HepG2 (cell line): ENCODE results near the gene KIAA1191. TPM values are rescaled to one million over a fixed set of nuclear protein-coding genes. Genes with fewer than 3 reads are reported as not detected.

Experiments
- ATAC-seq: fragments of 200-7000 bp; cut with Tn5 transposase; 3 replicates; pipeline ENCODE4 v1.9.1; 2020; ENCODE audit warnings: mild to moderate bottlenecking, moderate library complexity
- BruUV-seq: library from RNA; stranded (reverse); fragments of 400-500 nt; replicated peaks from 2 replicates; lab custom pipeline; 2021; lab: Mats Ljungman, UMichigan
- CTCF ChIA-PET: fragments of 300-600 bp; formaldehyde crosslinking; extraction: SDS; loops from one replicate; lab custom pipeline; 2021; ENCODE audit warnings: low total read pairs, inconsistent platforms, low intra/inter-chr PET ratio; lab: Yijun Ruan, JAX
- POLR2A ChIA-PET: fragments of 350-600 bp; sonication (Branson Sonifier 250); formaldehyde crosslinking; loops from one replicate; lab custom pipeline; 2020; ENCODE audit warnings: antibody characterized with exemption, inconsistent platforms; lab: Yijun Ruan, JAX
- DNase-seq: peaks from one replicate; pipeline ENCODE4 v3.0.0-alpha.2; 2015; ENCODE audit warnings: low spot score
- FAIRE-seq: peaks from 3 replicates; lab custom pipeline; 2011; peaks lifted over from hg19 to GRCh38; lab: Jason Lieb, UNC
- H2AFZ ChIP-seq: one replicate; pipeline ENCODE4 v1.6.1; 2011; ENCODE audit warnings: low read length, inconsistent platforms
- H3K27ac ChIP-seq: fragments of 300-600 bp; 3 replicates; pipeline ENCODE4 v1.8.0; 2011; ENCODE audit warnings: mixed run types, mild to moderate bottlenecking, mixed read lengths, low read length, inconsistent platforms; ENCODE audit not compliant: insufficient read depth; ENCODE audit errors: extremely low read length
- H3K27me3 ChIP-seq, 2 experiments: fragments of 200-600 bp in 1 of 2; 2 replicates in 1 of 2; 3 replicates in 1 of 2; pipeline versions ENCODE4 v1.6.0 to v1.8.0; 2011; ENCODE audit warnings: low read length in 2 of 2, mild to moderate bottlenecking in 2 of 2, moderate library complexity in 2 of 2, inconsistent platforms in 1 of 2; ENCODE audit not compliant: insufficient read depth in 2 of 2, control insufficient read depth in 1 of 2
- H3K36me3 ChIP-seq, 2 experiments: fragments of 200-600 bp in 1 of 2; replicated peaks in 1 of 2; 2 replicates in 1 of 2; 3 replicates in 1 of 2; pipeline versions ENCODE4 v1.5.1 to v1.8.0; 2011; ENCODE audit warnings: low read length in 2 of 2, inconsistent platforms in 1 of 2; ENCODE audit not compliant: insufficient read depth in 2 of 2, control insufficient read depth in 1 of 2
- H3K4me1 ChIP-seq: 2 replicates; pipeline ENCODE4 v1.5.1; 2012; ENCODE audit warnings: low read length, inconsistent platforms; ENCODE audit not compliant: insufficient read depth
- H3K4me2 ChIP-seq: 2 replicates; pipeline ENCODE4 v1.6.0; 2011; ENCODE audit warnings: low read depth, low read length, inconsistent platforms
- H3K4me3 ChIP-seq, 3 experiments: fragments of 200-600 bp in 1 of 3; sonication (generic), shearing (Covaris generic) in 1 of 3; replicated peaks in 1 of 3; 2 replicates each; pipeline ENCODE4 v1.5.1; 2011 to 2016; ENCODE audit warnings: low read length in 3 of 3, inconsistent platforms in 2 of 3, low read depth in 2 of 3, mild to moderate bottlenecking in 2 of 3, control low read depth in 1 of 3, mixed read lengths in 1 of 3; ENCODE audit not compliant: insufficient read depth in 1 of 3
- H3K79me2 ChIP-seq: one replicate; pipeline ENCODE4 v1.6.1; 2011; ENCODE audit warnings: low read length, inconsistent platforms; ENCODE audit not compliant: insufficient read depth
- H3K9ac ChIP-seq: 2 replicates; pipeline ENCODE4 v1.6.0; 2011; ENCODE audit warnings: mild to moderate bottlenecking, low read depth, low read length, inconsistent platforms; ENCODE audit not compliant: insufficient read depth
- H3K9me3 ChIP-seq: 2 replicates; pipeline ENCODE4 v1.5.1; 2012; ENCODE audit warnings: mild to moderate bottlenecking, low read length
- H4K20me1 ChIP-seq: 2 replicates; pipeline ENCODE4 v1.6.0; 2011; ENCODE audit warnings: inconsistent platforms, mild to moderate bottlenecking, low read length, moderate library complexity; ENCODE audit not compliant: insufficient read depth
- HOXA5 ChIP-seq: sonication (generic); formaldehyde crosslinking; IDR thresholded peaks from 2 replicates; pipeline ENCODE4 v1.4.0; 2020; ENCODE audit warnings: missing genetic modification reagents
- RARG ChIP-seq: sonication (generic); formaldehyde crosslinking; IDR thresholded peaks from 2 replicates; pipeline ENCODE4 v1.4.0; 2020; ENCODE audit warnings: low read depth, mild to moderate bottlenecking, missing genetic modification reagents
- SRSF1 ChIP-seq: fragments of 200-400 bp; formaldehyde crosslinking; optimal IDR thresholded peaks from 2 replicates; pipeline ENCODE3; 2017; ENCODE audit warnings: mild to moderate bottlenecking, low read depth, low read length, moderate library complexity
- WGBS: methylation state at CpG from one replicate; pipeline ENCODE4 v1.1.6; 2017; ENCODE audit warnings: low lambda C conversion rate; 5-methylcytosine and 5-hydroxymethylcytosine counted together
- in situ Hi-C: cut with HindIII; loops from 2 replicates; pipeline ENCODE4 v1.10.0; 2017; ENCODE audit warnings: low pct_unique_long_range_greater_than_20kb; ENCODE audit not compliant: extremely low pct_ligation_motif_present
- intact Hi-C: fragments of 100-400 bp; cut with micrococcal nuclease; formaldehyde crosslinking; loops from one replicate; pipeline ENCODE4 v1.10.0; 2022; ENCODE audit not compliant: unreplicated experiment
- polyA plus RNA-seq, 8 experiments: library from polyadenylated mRNA; depleted of rRNA in 3 of 8; stranded (reverse) in 7 of 8; unstranded in 1 of 8; fragments of >200 nt; fragmentation: Illumina TruSeq in 4 of 8; extraction: Trizol in 4 of 8; gene quantifications; 2 replicates each; pipeline versions ENCODE4 v1.2.1 to v1.2.3, GENCODE V29; 2011 to 2016; ENCODE audit warnings: low read depth in 4 of 8, missing spikeins in 1 of 8, mixed read lengths in 1 of 8; ENCODE audit not compliant: insufficient read depth in 1 of 8
- total RNA-seq, 5 experiments: library from RNA; depleted of rRNA; stranded (reverse); fragments of >200 nt; fragmentation: Illumina TruSeq; extraction: Trizol; gene quantifications; 2 replicates each; pipeline ENCODE4 v1.2.3, GENCODE V29; 2016; ENCODE audit warnings: low read depth in 1 of 5
- TF ChIP-seq, protein P1 (sequence below): sonication (generic); formaldehyde crosslinking; IDR thresholded peaks from 2 replicates; pipeline ENCODE4 v1.8.1; 2023; ENCODE audit warnings: mild to moderate bottlenecking, moderate library complexity, missing genetic modification reagents
- TF ChIP-seq, protein P2 (sequence below), 2 experiments: fragments of 450-650 bp in 1 of 2; sonication (generic) in 1 of 2; formaldehyde crosslinking in 1 of 2; IDR thresholded peaks; 2 replicates each; pipeline versions ENCODE4 v1.6.1 to v1.8.0; 2016 to 2022; ENCODE audit warnings: antibody characterized with exemption in 1 of 2, mild to moderate bottlenecking in 1 of 2, missing genetic modification reagents in 1 of 2

The KIAA1191 gene
- total and polyA plus RNA-seq, 2 of the 13 experiments (the other 11 are each of a cell fraction or from before 2014, with no cell fraction given), result 63.6 to 103 TPM

DNA sequence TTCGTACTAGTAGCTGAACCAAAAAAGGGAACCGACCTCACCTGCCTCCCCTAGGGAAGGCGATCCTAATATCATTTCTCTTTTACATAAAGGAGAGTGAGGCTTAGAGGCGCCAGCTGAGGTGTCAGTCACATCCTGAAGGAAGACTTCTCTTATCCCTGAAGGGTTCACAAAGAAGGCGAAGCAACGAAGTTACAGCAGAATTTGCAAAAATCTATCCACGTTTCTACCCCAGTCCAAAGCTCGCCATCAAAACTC, 598 bp upstream of the KIAA1191 start:
- CTCF ChIA-PET, result no interaction called here
- Histone ChIP-seq H3K27ac (no peak overlapping the region), H3K4me3 (peak overlapping the region; percentile 76 to 91 (median 87)), H4K20me1 (no peaks in the 10 kb centered on the region; the same call in 1 of the 2 replicates), H3K4me2 (peak overlapping the region; percentile 89), H3K79me2 (peaks cover 30% of the 10 kb centered on the region), H3K27me3 (peaks cover 3 to 6% of the 10 kb centered on the region in 2 experiments; a peak in 4 of 5 replicates), H3K9me3 (no peaks in the 10 kb centered on the region), H3K9ac (peak overlapping the region; percentile 84; the same call in 1 of the 2 replicates), H2AFZ (peak overlapping the region; percentile 91), H3K36me3 (peaks cover 3 to 16% of the 10 kb centered on the region in 2 experiments), H3K4me1 (peaks cover 51% of the 10 kb centered on the region)
- in situ Hi-C loops (no loop called here), intact Hi-C loops (loop anchor here (1.0 kb wide), 1 partner anchor 10 kb away; no protein-coding TSS in a partner anchor)
- no peak for DNase-seq
- FAIRE-seq, result peak; percentile 40
- peak; percentile 15 for ATAC-seq
- 13% methylated on average over 8 of the region's 8 CpGs for WGBS
- POLR2A ChIA-PET, result interaction anchor here (0.7 to 3.9 kb wide), 13 partner anchors 10 to 187 kb away, joined by 3 to 37 read pairs (median 6); partner anchors contain the start of genes CDHR2, FAF2, HIGD2A and NOP16
- TF ChIP-seq RARG (CRISPR knock-in tag) (0 out of 2 replicates have a peak, but pooled peaks have one; percentile 21), HOXA5 (CRISPR knock-in tag) (no peak)
- TSS peak; percentile 58 for BruUV-seq

DNA sequence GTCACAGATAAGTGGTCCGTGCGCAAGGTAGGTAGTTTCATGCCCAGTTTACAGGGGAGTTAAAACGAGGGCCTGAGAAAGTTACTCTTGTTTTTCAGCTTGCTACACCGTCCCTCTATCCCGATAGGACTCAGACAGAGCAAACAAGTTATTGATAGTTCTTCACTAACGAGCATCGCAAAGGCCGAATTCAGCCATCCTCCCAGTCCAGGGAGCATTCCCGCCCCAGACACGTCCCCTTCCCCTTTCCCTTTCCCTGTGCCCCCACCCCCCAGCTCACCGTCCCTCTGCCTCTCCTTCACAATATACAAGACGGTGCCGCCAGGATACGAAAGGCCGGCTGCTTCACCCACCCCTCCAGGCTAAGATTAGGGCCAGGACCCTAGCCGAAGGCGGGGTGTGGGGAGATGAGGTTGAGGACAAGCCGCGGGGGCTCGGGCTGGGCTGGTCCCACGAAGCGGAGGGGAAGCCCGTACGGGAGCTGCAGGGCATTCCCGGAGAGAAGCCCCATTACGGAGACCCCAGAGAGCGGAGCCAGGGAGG, 599 bp downstream of the KIAA1191 start:
- Histone ChIP-seq H2AFZ (no peak overlapping the region), H3K36me3 (peaks cover 3 to 28% of the 10 kb centered on the region in 2 experiments), H3K4me3 (peak overlapping the region; percentile 76 to 91 (median 87)), H3K79me2 (peaks cover 40% of the 10 kb centered on the region), H3K27ac (peak overlapping the region; percentile 60), H3K27me3 (peaks cover 3 to 6% of the 10 kb centered on the region in 2 experiments; a peak in 4 of 5 replicates), H3K9ac (peak overlapping the region; percentile 84), H3K9me3 (no peaks in the 10 kb centered on the region), H3K4me1 (peaks cover 43% of the 10 kb centered on the region), H3K4me2 (peak overlapping the region; percentile 89), H4K20me1 (peaks cover 9% of the 10 kb centered on the region; the same call in 1 of the 2 replicates)
- FAIRE-seq (no peak), DNase-seq (no peak), ATAC-seq (peak; percentile 50)
- in situ Hi-C loops (no loop called here), intact Hi-C loops (no loop called here)
- ChIA-PET POLR2A (interaction anchor here (0.7 to 3.9 kb wide), 10 partner anchors 9 to 176 kb away, joined by 3 to 37 read pairs (median 9); partner anchors contain the start of genes FAF2, HIGD2A, NOP16 and RNF44), CTCF (no interaction called here)
- BruUV-seq, result TSS peak; percentile 85
- WGBS, result 1% methylated on average over 27 of the region's 27 CpGs
- TF ChIP-seq SRSF1, result peak; percentile 14
- TF ChIP-seq, protein P1, sequence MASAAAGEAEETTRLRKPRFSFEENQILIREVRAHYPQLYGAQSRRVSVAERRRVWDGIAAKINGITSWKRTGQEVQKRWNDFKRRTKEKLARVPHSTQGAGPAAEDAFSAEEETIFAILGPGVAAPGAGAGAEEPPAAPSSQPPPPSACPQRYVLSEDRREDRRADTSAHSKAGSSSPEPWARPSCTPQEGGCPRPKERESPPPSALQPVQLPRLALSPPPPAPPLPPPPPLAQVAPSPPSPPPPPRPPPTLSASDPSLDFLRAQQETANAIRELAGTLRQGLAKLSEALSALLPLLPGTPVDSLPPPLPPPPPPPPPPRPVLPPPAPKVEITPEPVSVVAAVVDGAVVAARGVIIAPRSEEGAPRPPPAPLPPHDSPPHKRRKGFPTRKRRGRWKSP (CRISPR knock-in tag), result 0 out of 2 replicates have a peak, but pooled peaks have one; percentile 8
- TF ChIP-seq, protein P2, sequence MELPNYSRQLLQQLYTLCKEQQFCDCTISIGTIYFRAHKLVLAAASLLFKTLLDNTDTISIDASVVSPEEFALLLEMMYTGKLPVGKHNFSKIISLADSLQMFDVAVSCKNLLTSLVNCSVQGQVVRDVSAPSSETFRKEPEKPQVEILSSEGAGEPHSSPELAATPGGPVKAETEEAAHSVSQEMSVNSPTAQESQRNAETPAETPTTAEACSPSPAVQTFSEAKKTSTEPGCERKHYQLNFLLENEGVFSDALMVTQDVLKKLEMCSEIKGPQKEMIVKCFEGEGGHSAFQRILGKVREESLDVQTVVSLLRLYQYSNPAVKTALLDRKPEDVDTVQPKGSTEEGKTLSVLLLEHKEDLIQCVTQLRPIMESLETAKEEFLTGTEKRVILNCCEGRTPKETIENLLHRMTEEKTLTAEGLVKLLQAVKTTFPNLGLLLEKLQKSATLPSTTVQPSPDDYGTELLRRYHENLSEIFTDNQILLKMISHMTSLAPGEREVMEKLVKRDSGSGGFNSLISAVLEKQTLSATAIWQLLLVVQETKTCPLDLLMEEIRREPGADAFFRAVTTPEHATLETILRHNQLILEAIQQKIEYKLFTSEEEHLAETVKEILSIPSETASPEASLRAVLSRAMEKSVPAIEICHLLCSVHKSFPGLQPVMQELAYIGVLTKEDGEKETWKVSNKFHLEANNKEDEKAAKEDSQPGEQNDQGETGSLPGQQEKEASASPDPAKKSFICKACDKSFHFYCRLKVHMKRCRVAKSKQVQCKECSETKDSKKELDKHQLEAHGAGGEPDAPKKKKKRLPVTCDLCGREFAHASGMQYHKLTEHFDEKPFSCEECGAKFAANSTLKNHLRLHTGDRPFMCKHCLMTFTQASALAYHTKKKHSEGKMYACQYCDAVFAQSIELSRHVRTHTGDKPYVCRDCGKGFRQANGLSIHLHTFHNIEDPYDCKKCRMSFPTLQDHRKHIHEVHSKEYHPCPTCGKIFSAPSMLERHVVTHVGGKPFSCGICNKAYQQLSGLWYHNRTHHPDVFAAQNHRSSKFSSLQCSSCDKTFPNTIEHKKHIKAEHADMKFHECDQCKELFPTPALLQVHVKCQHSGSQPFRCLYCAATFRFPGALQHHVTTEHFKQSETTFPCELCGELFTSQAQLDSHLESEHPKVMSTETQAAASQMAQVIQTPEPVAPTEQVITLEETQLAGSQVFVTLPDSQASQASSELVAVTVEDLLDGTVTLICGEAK (IDR thresholded peaks at IDR 0.05), result no peak
- TF ChIP-seq, protein P2 (CRISPR knock-in tag; IDR thresholded peaks at IDR 0.05), result 0 out of 2 replicates have a peak, but pooled peaks have one; percentile 12
